ENCODE measurements around the gene PCBP3.
"Not testable (repeated sequence)": the region's sequence is repeated elsewhere in the genome, so short reads cannot be mapped to it uniquely, and the experiment has no call there.

PCBP3 gene

GRCh38 chr21:45678790-45679189 lies 35.3 kb downstream of the PCBP3 start:
- DNase-seq (ENCODE audit: low read depth): not testable (repeated sequence)

- no peak for DNase-seq (ENCODE audit: low read depth)
Observed at GRCh38 chr21:45680215-45680614, 36.7 kb downstream of the PCBP3 start.

GRCh38 chr21:45695086-45695485 lies 51.6 kb downstream of the PCBP3 start:
- DNase-seq (ENCODE audit: low read depth): no peak

GRCh38 chr21:45698493-45699184 lies 55.1 kb downstream of the PCBP3 start:
- no peak for DNase-seq (ENCODE audit: low read depth)

- no peak for DNase-seq (ENCODE audit: low read depth)
Observed at GRCh38 chr21:45699251-45699942, 55.9 kb downstream of the PCBP3 start.

GRCh38 chr21:45699966-45700365 lies 56.4 kb downstream of the PCBP3 start:
- DNase-seq (ENCODE audit: low read depth): no peak

GRCh38 chr21:45700461-45700860 lies 56.9 kb downstream of the PCBP3 start:
- no peak for DNase-seq (ENCODE audit: low read depth)

- no peak for DNase-seq (ENCODE audit: low read depth)
Observed at GRCh38 chr21:45704311-45705108, 61.0 kb downstream of the PCBP3 start.

GRCh38 chr21:45706299-45706698 lies 62.8 kb downstream of the PCBP3 start:
- no peak for DNase-seq (ENCODE audit: low read depth)

- no peak for DNase-seq (ENCODE audit: low read depth)
Observed at GRCh38 chr21:45709173-45709572, 65.6 kb downstream of the PCBP3 start.

- DNase-seq (ENCODE audit: low read depth): no peak
Observed at GRCh38 chr21:45709696-45710268, 66.3 kb downstream of the PCBP3 start.

GRCh38 chr21:45710306-45710705 lies 66.8 kb downstream of the PCBP3 start:
- DNase-seq (ENCODE audit: low read depth): not testable (repeated sequence)

- DNase-seq (ENCODE audit: low read depth): no peak
Observed at GRCh38 chr21:45713613-45714012, 70.1 kb downstream of the PCBP3 start.

GRCh38 chr21:45715441-45715840 lies 71.9 kb downstream of the PCBP3 start:
- DNase-seq (ENCODE audit: low read depth): no peak

- DNase-seq (ENCODE audit: low read depth): no peak
Observed at GRCh38 chr21:45718413-45718812, 74.9 kb downstream of the PCBP3 start.

- no peak for DNase-seq (ENCODE audit: low read depth)
Observed at GRCh38 chr21:45719177-45719802, 75.8 kb downstream of the PCBP3 start.

- DNase-seq (ENCODE audit: low read depth): not testable (repeated sequence)
Observed at GRCh38 chr21:45720204-45720603, 76.7 kb downstream of the PCBP3 start.

- no peak for DNase-seq (ENCODE audit: low read depth)
Observed at GRCh38 chr21:45721671-45722070, 78.1 kb downstream of the PCBP3 start.

- DNase-seq (ENCODE audit: low read depth): no peak
Observed at GRCh38 chr21:45723049-45723958, 79.8 kb downstream of the PCBP3 start.

GRCh38 chr21:45724345-45724961 lies 80.9 kb downstream of the PCBP3 start:
- DNase-seq (ENCODE audit: low read depth): no peak
